Mucosa of stomach (tissue), 1 donor: ENCODE data around the gene WIPF3.

Source experiments
- H3K27me3 ChIP-seq: one replicate; pipeline ENCODE4 v1.7.0; 2013; ENCODE audit warnings: mild to moderate bottlenecking, low read length; ENCODE audit not compliant: control insufficient read depth, insufficient read depth
- H3K36me3 ChIP-seq: one replicate; pipeline ENCODE4 v1.7.0; 2013; ENCODE audit warnings: low read length; ENCODE audit not compliant: control insufficient read depth, insufficient read depth
- H3K4me1 ChIP-seq: one replicate; pipeline ENCODE4 v1.7.0; 2013; ENCODE audit warnings: mild to moderate bottlenecking, low read length; ENCODE audit not compliant: control insufficient read depth, insufficient read depth
- H3K4me3 ChIP-seq: one replicate; pipeline ENCODE4 v1.7.0; 2013; ENCODE audit warnings: low read length
- H3K9ac ChIP-seq: one replicate; pipeline ENCODE4 v1.7.0; 2013; ENCODE audit warnings: mild to moderate bottlenecking, low read length, moderate library complexity
- H3K9me3 ChIP-seq: one replicate; pipeline ENCODE4 v1.7.0; 2013; ENCODE audit warnings: mild to moderate bottlenecking, low read length, moderate library complexity; ENCODE audit not compliant: control insufficient read depth
- donor health status: Pancreatic carcinoma.

The WIPF3 gene

DNA sequence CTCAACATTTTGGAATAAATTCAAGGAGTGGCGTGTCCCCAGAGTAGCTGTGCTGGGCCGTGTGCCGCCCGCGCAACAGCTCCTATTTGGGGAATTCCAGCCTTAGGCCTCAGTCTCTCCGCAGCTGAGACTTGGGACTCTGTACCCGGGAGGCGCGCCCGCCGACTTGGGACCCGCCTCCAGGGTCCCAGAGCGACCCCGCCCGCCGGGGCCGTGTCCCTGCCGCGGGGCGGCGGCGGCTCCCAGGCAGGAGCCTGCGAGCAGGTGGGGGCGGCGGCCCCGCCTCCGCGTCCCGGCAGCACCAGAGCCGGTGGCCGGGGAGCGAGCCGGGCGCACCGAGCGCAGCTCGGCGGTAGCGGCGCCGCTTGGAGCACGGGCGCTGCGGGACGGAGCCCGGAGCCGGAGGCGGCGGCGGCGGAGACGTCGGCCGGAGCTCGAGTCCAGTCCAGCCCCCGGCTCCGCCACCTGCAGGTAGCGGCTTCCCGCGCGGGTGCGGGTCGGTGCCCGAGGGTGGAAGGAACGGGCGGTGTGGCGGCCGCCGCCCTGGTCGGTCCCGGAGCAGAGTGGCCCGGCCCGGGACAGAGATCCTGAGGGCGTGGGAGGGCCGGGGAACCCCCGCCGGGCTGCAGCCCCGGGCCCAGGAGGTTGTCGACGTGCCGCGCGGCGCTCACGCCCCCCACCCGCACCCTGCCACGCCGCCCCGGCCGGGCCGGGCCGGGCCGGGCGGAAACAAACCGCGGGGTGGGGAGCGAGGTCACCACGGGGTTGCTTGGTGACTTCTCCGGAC lies at the start of gene WIPF3:
WIPF3 (plus strand) TSS at position 301 of the 787 bp plus-strand sequence. CDS start 28,217 bp downstream, outside the sequence.
- no peaks in the 10 kb centered on the region for H3K9me3 ChIP-seq
- peaks cover 22% of the 10 kb centered on the region for H3K4me1 ChIP-seq
- H3K9ac ChIP-seq = peak within 1 kb of the TSS; percentile 69
- H3K36me3 ChIP-seq = no peaks in the 10 kb centered on the region
- H3K27me3 ChIP-seq = peaks cover 19% of the 10 kb centered on the region
- H3K4me3 ChIP-seq = peak within 1 kb of the TSS; percentile 62

DNA sequence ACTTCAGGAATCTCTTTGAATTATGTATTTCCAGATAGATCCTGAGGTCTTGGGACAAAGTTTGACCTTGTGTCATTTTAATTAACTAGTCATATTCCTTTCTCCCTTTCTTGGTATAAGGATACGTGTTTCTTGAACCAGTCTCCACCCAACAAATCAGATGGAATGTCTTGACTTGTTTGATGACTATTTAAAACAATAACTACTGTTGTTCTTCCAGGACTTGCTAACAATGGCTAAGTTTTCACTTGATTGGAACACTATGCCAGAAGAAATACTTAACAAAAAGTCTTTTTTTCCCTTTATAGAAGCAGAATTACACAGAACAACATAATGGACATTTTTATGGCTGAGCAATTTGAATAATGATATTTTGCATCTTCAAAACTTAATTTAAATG lies 43.0 kb upstream of the WIPF3 start:
- no peaks in the 10 kb centered on the region for H3K27me3 ChIP-seq
- H3K9me3 ChIP-seq = no peaks in the 10 kb centered on the region
- H3K9ac ChIP-seq = no peak overlapping the region
- H3K4me3 ChIP-seq = no peak overlapping the region
- no peaks in the 10 kb centered on the region for H3K4me1 ChIP-seq
- H3K36me3 ChIP-seq = no peaks in the 10 kb centered on the region

GRCh38 chr7:29764227-29764626 lies 42.1 kb upstream of the WIPF3 start:
- no peaks in the 10 kb centered on the region for H3K36me3 ChIP-seq
- no peak overlapping the region for H3K9ac ChIP-seq
- H3K4me1 ChIP-seq = no peaks in the 10 kb centered on the region
- no peaks in the 10 kb centered on the region for H3K9me3 ChIP-seq
- H3K4me3 ChIP-seq = no peak overlapping the region
- no peaks in the 10 kb centered on the region for H3K27me3 ChIP-seq

DNA sequence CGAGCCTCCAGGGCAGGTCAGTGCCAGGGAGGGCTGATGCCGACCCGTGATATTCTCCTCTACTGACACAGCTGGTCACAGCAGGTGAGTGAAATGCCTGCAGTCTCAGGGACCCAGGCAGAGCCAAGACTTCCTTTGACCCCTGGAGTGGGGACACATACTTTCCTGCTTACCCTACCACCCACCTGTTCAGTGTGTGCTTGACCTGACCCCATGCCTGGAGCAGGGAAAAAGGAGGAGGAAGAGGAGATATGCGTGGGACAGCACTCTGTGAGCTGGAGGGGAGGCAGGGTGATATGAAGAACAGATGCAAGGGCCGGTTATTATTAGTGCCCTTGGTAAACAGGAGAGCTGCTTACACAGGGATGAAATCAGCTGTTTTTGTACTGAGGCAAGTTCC lies 40.8 kb upstream of the WIPF3 start:
- no peaks in the 10 kb centered on the region for H3K9me3 ChIP-seq
- H3K4me1 ChIP-seq = no peaks in the 10 kb centered on the region
- H3K36me3 ChIP-seq = no peaks in the 10 kb centered on the region
- no peak overlapping the region for H3K9ac ChIP-seq
- H3K27me3 ChIP-seq = no peaks in the 10 kb centered on the region
- no peak overlapping the region for H3K4me3 ChIP-seq

DNA sequence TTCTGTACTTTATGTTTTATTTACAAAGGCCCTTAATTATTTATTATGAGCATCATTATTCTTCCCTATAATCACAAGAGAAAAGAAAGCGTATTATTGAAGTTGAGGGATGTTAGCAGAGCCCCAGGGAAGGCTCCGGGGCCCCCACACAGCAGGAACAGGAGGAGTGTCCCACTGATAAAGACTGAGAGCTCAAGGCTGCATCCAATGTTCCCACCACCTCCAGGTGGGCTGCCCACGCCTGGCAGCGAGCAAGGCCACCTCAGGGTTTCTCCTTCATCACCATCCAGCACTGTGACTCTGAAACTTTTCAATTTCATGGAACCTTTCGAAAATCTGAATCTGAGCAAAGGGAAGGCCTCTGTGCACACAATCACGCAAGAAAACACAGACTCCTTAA lies 35.9 kb upstream of the WIPF3 start:
- H3K27me3 ChIP-seq = no peaks in the 10 kb centered on the region
- no peaks in the 10 kb centered on the region for H3K4me1 ChIP-seq
- H3K4me3 ChIP-seq = no peak overlapping the region
- H3K9me3 ChIP-seq = no peaks in the 10 kb centered on the region
- no peak overlapping the region for H3K9ac ChIP-seq
- H3K36me3 ChIP-seq = no peaks in the 10 kb centered on the region

DNA sequence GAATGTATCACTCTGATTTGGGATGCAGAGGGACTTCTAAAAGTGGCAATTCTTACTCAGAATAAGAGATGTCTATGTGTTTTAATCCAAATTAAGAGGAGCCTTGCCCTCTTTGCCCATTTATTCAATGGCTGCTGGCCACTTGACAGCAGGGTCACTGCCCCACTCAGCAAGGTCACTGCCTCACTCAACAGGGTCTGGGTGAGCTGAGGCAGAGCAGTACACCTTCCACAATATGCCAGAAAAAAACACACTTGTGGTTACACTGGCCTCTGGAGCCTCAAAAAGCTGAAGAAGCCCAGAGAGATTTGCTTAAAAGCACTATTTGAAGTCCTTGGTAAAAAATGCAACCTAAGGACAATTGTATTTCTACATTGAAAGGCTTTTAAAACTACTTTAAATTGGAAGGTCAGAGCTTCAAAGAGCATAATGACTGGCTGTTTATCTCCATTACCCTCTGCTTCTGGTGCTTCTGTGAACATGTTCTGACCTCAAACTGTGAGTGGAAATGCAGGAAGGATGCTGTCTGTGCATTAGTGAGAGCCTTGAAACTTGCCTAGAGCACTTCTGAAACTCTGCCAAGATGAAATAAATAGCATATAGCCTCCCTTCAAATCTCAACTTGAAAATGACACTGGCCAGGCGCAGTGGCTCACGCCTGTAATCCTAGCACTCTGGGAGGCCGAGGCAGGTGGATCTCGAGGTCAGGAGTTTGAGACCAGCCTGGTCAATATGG lies 35.1 kb upstream of the WIPF3 start:
- H3K36me3 ChIP-seq = no peaks in the 10 kb centered on the region

DNA sequence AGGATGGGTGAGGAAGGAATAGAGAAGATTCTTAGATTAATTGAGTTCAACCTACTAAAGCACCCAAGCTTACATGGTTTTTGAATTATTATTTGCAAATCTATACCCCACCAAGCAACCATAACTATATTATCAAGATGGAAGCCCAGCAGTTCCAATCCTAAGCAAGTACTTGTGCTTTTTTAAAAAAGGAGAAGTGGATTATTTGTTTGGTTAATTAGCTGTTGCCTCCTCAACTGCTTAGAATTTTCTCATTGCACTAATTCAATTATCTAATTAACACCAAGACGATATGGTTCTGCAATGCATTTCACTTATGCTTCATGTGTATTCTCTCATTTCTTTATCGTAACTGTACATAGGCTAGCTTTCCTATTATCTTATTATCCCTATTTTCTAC lies 27.3 kb upstream of the WIPF3 start:
- no peaks in the 10 kb centered on the region for H3K4me1 ChIP-seq
- H3K9ac ChIP-seq = no peak overlapping the region
- no peaks in the 10 kb centered on the region for H3K27me3 ChIP-seq
- no peaks in the 10 kb centered on the region for H3K36me3 ChIP-seq
- no peaks in the 10 kb centered on the region for H3K9me3 ChIP-seq
- no peak overlapping the region for H3K4me3 ChIP-seq

More for the DNA sequence above, 35.1 kb upstream of the WIPF3 start:
- no peak overlapping the region for H3K9ac ChIP-seq
- no peaks in the 10 kb centered on the region for H3K4me1 ChIP-seq
- no peaks in the 10 kb centered on the region for H3K9me3 ChIP-seq
- H3K27me3 ChIP-seq = no peaks in the 10 kb centered on the region
- no peak overlapping the region for H3K4me3 ChIP-seq

GRCh38 chr7:29780346-29780745 lies 26.0 kb upstream of the WIPF3 start:
- Histone ChIP-seq H3K36me3 (no peaks in the 10 kb centered on the region), H3K27me3 (no peaks in the 10 kb centered on the region), H3K4me1 (no peaks in the 10 kb centered on the region), H3K4me3 (no peak overlapping the region), H3K9ac (no peak overlapping the region), H3K9me3 (no peaks in the 10 kb centered on the region)

- no peaks in the 10 kb centered on the region for H3K36me3 ChIP-seq
- no peaks in the 10 kb centered on the region for H3K27me3 ChIP-seq
- H3K4me1 ChIP-seq = no peaks in the 10 kb centered on the region
- no peaks in the 10 kb centered on the region for H3K9me3 ChIP-seq
- H3K4me3 ChIP-seq = no peak overlapping the region
- H3K9ac ChIP-seq = no peak overlapping the region
Measured at GRCh38 chr7:29783671-29784070, 22.6 kb upstream of the WIPF3 start.

- Histone ChIP-seq H3K9ac (no peak overlapping the region), H3K4me3 (no peak overlapping the region), H3K4me1 (peaks cover 14% of the 10 kb centered on the region), H3K27me3 (no peaks in the 10 kb centered on the region), H3K9me3 (no peaks in the 10 kb centered on the region), H3K36me3 (no peaks in the 10 kb centered on the region)
Measured at GRCh38 chr7:29793507-29793906, 12.8 kb upstream of the WIPF3 start.

DNA sequence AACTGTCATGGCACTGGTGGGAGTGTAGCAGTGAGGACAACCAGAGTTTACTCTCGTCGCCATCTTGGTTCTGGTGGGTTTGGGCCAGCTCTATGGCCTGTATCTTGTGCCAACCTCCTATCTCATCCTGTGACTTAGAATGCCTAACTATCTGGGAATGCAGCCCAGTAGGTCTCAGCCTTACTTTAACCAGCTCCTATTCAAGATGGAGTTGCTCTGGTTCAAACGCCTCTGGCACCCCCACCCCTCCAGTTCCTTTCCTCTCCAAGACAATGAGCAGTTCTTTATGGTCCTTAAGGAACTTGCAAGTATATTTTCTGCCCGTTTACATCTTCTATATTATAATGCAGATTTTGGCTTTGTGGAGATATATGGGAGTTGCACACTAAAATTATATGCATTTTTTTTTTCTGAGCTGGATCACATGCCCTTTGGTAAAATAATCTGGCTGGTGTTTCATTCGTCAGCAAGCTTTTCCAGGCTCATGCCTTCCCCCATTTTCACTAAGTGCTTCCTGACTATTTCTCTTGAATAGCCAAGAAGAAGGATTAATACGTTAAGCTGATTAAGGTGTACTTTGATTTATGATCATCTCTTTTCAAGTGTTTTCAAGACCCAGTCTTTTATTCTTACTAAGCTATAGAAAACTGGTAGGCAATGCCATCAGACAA lies 11.2 kb upstream of the WIPF3 start:
- Histone ChIP-seq H3K9ac (no peak overlapping the region), H3K27me3 (no peaks in the 10 kb centered on the region), H3K4me1 (peaks cover 18% of the 10 kb centered on the region), H3K9me3 (no peaks in the 10 kb centered on the region), H3K4me3 (no peak overlapping the region), H3K36me3 (no peaks in the 10 kb centered on the region)
